Measurements from ENCODE around the gene RLBP1. TPM values are rescaled to one million over a fixed set of nuclear protein-coding genes. Genes with fewer than 3 reads are reported as not detected.

The RLBP1 gene
- total RNA-seq, 6 donors from 2014 or later, result not detected

- Histone ChIP-seq H3K4me1 (no peaks in the 10 kb centered on the region), H3K4me3 (no peak overlapping the region), H3K36me3 (no peaks in the 10 kb centered on the region), H3K27ac (no peak overlapping the region), H3K9me3 (no peaks in the 10 kb centered on the region), H3K27me3 (no peaks in the 10 kb centered on the region)
- WGBS, 2 donors, result 70 to 80% methylated on average over 6 of the region's 6 CpGs
- TF ChIP-seq POLR2AphosphoS5 (IDR thresholded peaks at IDR 0.05) (no peak), EP300 (IDR thresholded peaks at IDR 0.05) (no peak)
- no peak for DNase-seq
- no peak for ATAC-seq (ENCODE audit: low FRiP score in 2 of 2)
Observed at GRCh38 chr15:89217686-89218376, 3.5 kb downstream of the RLBP1 start.

DNA sequence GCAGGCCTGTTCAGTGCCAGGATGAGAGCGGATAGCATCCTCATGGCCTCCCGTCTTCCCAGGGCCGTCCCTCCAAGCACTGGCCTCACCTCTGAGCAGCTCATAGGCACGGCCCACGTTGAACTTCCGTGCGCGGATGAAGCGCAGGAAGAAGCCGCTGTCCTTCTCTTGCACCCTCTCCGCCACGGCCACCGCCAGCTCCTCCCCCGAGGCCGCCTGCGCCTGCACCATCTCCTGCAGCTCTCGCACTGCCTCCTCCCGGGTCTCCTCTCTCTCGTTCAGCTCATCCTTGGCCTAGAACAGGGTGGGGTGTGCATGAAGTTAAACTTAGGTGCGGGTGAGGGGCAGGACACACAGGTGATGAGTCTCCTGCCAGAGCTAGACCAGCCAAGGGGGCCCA, 4.3 kb downstream of the RLBP1 start:
- TF ChIP-seq EP300 (IDR thresholded peaks at IDR 0.05), result no peak
- no peak for TF ChIP-seq POLR2AphosphoS5 (IDR thresholded peaks at IDR 0.05)
- no peak for TF ChIP-seq POLR2A (IDR thresholded peaks at IDR 0.05)
- TF ChIP-seq, protein P1, sequence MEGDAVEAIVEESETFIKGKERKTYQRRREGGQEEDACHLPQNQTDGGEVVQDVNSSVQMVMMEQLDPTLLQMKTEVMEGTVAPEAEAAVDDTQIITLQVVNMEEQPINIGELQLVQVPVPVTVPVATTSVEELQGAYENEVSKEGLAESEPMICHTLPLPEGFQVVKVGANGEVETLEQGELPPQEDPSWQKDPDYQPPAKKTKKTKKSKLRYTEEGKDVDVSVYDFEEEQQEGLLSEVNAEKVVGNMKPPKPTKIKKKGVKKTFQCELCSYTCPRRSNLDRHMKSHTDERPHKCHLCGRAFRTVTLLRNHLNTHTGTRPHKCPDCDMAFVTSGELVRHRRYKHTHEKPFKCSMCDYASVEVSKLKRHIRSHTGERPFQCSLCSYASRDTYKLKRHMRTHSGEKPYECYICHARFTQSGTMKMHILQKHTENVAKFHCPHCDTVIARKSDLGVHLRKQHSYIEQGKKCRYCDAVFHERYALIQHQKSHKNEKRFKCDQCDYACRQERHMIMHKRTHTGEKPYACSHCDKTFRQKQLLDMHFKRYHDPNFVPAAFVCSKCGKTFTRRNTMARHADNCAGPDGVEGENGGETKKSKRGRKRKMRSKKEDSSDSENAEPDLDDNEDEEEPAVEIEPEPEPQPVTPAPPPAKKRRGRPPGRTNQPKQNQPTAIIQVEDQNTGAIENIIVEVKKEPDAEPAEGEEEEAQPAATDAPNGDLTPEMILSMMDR (IDR thresholded peaks at IDR 0.05), result no peak

GRCh38 chr15:89215627-89216026, 5.8 kb downstream of the RLBP1 start:
- WGBS, 2 donors, result 84 to 91% methylated on average over 2 of the region's 2 CpGs
- Histone ChIP-seq H3K9me3 (no peaks in the 10 kb centered on the region), H3K27me3 (no peaks in the 10 kb centered on the region), H3K4me1 (no peaks in the 10 kb centered on the region), H3K4me3 (no peak overlapping the region), H3K27ac (no peak overlapping the region), H3K36me3 (no peaks in the 10 kb centered on the region)
- TF ChIP-seq EP300 (IDR thresholded peaks at IDR 0.05), result no peak
- no peak for TF ChIP-seq POLR2AphosphoS5 (IDR thresholded peaks at IDR 0.05)
- TF ChIP-seq, protein P1 (IDR thresholded peaks at IDR 0.05), result no peak
- TF ChIP-seq POLR2A (IDR thresholded peaks at IDR 0.05), result no peak
- DNase-seq (no peak), ATAC-seq (ENCODE audit: low FRiP score in 2 of 2) (no peak)

More for the DNA sequence above, 4.3 kb downstream of the RLBP1 start:
- Histone ChIP-seq H3K4me3 (no peak overlapping the region), H3K9me3 (no peaks in the 10 kb centered on the region), H3K27ac (no peak overlapping the region), H3K36me3 (no peaks in the 10 kb centered on the region), H3K27me3 (no peaks in the 10 kb centered on the region), H3K4me1 (no peaks in the 10 kb centered on the region)
- ATAC-seq (ENCODE audit: low FRiP score in 2 of 2) (no peak), DNase-seq (peak in 1 of 2 donors; percentile 69)
- WGBS, 2 donors, result 90 to 94% methylated on average over 19 to 20 of the region's 20 CpGs

DNA sequence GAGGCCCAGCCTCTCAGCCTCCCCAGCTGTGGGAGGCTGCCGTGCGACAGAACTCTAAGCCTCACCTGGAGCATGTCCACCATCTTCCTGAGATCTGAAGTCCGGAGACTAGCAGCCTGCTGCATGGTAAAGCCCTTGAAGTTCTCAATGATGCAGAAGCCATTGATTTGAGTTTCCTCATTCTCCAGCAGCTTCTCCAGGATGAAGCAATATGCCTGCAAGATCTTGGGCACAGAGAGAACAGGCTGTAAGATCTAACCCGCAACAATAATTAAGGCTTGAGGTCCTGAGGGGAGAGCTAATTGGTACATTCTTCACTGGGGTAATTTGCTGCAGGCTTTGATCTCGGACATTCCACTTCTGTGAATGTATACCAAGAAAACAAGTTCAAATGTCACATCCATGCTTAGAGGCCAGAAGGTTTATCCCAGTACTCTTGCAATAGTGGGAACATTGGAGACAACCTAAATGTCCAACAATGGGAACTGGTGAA, 9.7 kb downstream of the RLBP1 start:
- no peaks in the 10 kb centered on the region for H3K36me3 ChIP-seq
- no peak overlapping the region for H3K4me3 ChIP-seq
- WGBS, 2 donors, result 80% methylated on average over 5 of the region's 5 CpGs
- H3K4me1 ChIP-seq, result peaks cover 2 to 6% (median 4%) of the 10 kb centered on the region in 4 donors
- no peaks in the 10 kb centered on the region for H3K9me3 ChIP-seq
- H3K27ac ChIP-seq, result no peak overlapping the region
- no peaks in the 10 kb centered on the region for H3K27me3 ChIP-seq
- TF ChIP-seq POLR2A (IDR thresholded peaks at IDR 0.05) (no peak), EP300 (IDR thresholded peaks at IDR 0.05) (no peak), POLR2AphosphoS5 (IDR thresholded peaks at IDR 0.05) (no peak)
- TF ChIP-seq, protein P1 (IDR thresholded peaks at IDR 0.05), result no peak
- DNase-seq (no peak), ATAC-seq (ENCODE audit: low FRiP score in 2 of 2) (no peak)

- ATAC-seq (ENCODE audit: low FRiP score in 2 of 2) (no peak), DNase-seq (peak in 1 of 2 donors; percentile 61)
- Histone ChIP-seq H3K27me3 (no peaks in the 10 kb centered on the region), H3K27ac (no peak overlapping the region), H3K36me3 (no peaks in the 10 kb centered on the region), H3K4me3 (no peak overlapping the region), H3K4me1 (peaks cover 2 to 7% (median 4%) of the 10 kb centered on the region in 4 donors), H3K9me3 (no peaks in the 10 kb centered on the region)
- 77 to 83% methylated on average over 1 of the region's 1 CpG for WGBS, 2 donors
- TF ChIP-seq EP300 (IDR thresholded peaks at IDR 0.05) (no peak), POLR2AphosphoS5 (IDR thresholded peaks at IDR 0.05) (no peak), POLR2A (IDR thresholded peaks at IDR 0.05) (no peak)
- TF ChIP-seq, protein P1 (IDR thresholded peaks at IDR 0.05), result no peak
Observed at GRCh38 chr15:89209057-89209456, 12.3 kb downstream of the RLBP1 start.

Measured in upper lobe of left lung (tissue), 6 donors.